Caki2 (cell line): Measurements from ENCODE around the gene DDX1. TPM values are rescaled to one million over a fixed set of nuclear protein-coding genes. Genes with fewer than 3 reads are reported as not detected.
"Not testable (repeated sequence)": the region's sequence is repeated elsewhere in the genome, so short reads cannot be mapped to it uniquely, and the experiment has no call there.

Experiments used
- DNase-seq: peaks from one replicate; pipeline ENCODE4 v3.0.0-alpha.2; 2015; ENCODE audit warnings: low read depth
- in situ Hi-C: cut with HindIII; loops from 2 replicates; pipeline ENCODE4 v1.10.0; 2016; ENCODE audit warnings: low sequenced_read_pairs, low pct_unique_long_range_greater_than_20kb, mixed read lengths
- total RNA-seq: library from RNA; depleted of rRNA; stranded (reverse); fragments of >200 nt; shearing (Covaris generic); gene quantifications from 2 replicates; pipeline ENCODE4 v1.2.3, GENCODE V29; 2014; ENCODE audit warnings: low replicate concordance; rRNA removed

DDX1 gene
- total RNA-seq, 1 experiment from 2014 or later = 91.0 TPM

DNA sequence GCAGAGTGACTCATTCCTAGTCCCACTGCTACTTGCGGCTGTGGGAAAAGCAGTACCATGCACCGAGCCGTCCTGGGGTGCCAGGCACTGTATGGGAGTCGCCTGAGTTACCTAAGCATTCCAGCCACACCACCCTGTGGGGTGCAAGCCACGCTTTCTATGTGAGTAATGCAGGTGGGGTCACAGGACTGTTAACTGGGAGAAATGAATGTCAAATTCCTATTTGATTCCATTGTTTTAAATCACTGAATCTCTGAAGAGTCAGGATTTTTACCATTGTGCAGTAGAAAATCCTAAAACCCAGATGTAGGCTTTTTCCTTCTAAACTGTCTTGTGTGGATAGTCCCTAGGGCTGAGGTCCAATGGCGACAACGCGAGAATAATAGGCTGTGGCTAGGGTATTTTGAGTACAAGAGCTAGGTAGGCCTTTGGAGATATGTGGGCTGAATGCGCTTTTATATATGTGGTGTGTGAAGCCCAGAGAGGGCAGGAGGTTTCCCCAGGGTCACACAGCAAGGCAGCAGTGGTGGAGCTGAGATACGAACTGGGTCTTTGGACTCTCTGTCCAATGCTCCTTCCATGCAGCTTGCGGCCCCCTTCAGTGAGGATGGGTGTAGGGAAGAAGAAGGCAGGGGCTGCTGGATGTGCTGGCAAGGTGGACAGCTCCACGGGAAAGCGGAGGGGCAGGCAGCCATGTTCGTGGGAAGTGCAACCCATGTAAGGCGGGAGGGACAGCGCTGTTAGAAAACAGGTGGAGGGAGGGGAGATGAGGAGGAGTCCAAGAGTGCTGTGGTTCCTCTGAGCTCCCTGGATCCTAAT, 83.2 kb downstream of the DDX1 start:
- in situ Hi-C loops = no loop called here
- peak; percentile 66 for DNase-seq

DNA sequence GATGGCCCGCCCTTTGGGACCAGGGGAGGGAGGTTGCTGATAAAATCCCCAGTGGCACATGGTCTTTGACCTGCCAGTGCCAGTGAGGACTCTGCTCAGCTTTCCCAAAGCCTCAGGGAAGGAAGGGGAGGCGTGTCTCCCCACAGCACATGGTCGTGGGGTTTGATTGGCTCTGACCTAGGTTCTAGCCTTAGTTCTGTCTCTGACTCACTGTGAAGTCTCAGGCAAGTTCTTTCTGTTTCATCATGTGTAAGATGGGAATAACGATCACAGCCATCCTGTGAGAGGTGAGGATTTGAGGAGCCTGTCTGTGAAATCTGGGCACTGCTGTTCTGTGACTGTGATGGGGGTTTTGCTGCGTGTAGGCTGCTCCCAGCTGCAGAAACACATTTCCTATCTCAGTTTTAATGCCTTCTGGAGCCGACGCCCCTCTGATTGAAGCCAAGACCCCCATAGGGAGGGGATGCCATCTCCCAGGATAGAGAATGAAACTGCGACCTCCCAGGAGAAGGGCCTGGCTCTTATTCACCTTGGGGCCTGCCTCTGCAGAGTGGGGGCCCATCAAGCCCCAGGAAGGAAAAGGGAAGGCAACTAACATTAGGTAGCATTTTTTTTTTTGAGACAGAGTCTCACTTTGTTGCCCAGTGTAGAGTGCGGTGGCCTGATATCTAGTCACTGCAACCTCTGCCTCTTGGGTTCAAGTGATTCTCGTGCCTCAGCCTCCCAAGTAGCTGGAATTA, 84.0 kb downstream of the DDX1 start:
- in situ Hi-C loops = no loop called here
- peak; percentile 43 for DNase-seq

DNA sequence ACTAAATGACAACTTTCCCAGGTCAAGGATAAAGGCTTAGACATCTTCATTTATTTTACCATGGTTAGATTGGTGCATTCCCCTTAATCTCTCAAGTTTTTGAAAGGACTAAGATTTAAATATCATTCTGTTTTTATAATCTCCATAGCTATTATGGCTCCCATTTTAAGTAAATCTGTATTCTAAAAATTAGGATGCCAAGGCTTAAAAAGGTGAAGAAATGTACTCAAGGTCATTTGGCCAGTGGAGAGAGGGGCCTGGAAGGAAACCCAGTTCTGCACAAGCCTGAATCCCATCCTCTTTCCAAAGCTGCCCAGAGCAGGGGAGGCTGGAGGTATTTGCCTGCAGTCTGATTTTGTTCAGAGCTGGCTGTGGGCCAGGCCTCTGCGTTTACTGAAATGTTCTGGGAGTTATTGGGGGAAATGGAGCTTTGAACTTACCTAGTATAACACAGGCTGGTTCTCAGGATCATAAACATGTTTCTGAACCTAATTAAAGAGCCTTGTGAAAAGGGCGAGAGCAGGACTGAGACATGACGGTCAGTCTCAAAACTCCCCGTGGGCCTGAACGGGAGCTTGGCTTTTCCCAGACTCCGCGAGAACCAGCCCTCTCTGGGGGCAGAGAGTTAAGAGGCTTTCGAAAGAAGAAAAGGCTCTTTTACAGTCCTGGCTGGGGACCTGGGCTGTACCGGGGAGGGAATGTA, 85.6 kb downstream of the DDX1 start:
- no peak for DNase-seq
- in situ Hi-C loops = no loop called here

DNA sequence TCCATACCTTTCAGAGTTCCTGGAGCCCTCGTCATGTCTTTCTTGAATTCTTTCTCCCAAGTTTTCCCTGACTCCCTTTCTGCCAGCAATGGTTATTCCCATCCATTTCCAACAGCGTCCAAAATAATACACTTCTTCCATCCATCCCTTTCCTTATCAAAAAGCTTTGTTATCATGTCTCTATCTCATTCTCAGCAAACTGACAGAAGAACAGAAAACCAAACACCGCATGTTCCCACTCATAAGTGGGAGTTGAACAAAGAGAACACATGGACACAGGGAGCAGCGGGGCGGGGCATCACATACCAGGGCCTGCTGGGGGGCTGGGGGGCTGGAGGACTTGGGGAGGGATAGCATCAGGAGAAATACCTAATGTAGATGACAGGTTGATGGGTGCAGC, 86.7 kb downstream of the DDX1 start:
- in situ Hi-C loops = no loop called here

DNA sequence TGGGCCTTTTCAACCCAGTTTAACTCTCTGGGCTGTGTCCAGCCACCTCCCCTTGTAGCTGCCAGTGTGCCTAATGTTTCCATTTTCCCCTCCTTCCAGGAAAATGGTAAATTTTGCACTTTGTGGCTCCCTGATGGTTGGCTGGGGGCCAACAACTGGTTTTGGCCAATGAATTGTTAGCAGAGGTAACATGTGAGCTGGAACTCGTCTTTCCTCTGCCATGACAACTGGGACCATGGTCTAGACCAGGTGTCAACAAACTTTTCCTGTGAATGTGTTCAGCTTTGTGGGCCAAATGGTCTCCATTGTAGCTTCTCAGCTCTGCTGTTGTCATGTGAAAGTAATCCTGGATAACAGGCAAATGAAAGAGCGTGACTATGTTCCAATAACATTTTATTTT, 87.2 kb downstream of the DDX1 start:
- in situ Hi-C loops = no loop called here
- no peak for DNase-seq

More for the DNA sequence above, 86.7 kb downstream of the DDX1 start:
- DNase-seq = no peak

DNA sequence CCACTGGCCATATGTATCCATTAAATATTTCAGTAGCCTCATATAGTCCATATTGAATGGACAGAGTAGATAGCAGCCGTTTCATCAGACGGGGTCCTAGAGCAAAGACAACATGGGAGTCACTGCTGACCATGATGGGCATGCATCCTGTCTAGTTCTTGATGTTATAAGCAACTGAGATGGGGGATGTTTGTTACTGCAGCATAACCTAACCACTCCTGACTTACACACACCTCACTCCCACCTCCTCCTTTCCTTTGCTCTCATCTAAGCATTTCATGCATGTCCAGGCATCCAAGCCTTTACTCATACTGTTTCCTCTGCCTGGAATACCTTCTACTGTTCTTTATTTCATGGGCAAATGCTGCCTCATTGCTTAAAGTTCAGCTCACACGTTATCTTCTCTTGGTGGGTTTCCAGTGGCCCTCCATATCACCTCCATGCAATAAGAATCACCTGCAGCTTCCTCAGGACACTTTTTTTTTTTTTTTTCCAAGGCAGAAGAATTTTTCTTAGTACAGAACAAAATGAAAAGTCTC, 87.8 kb downstream of the DDX1 start:
- DNase-seq = no peak
- in situ Hi-C loops = no loop called here

DNA sequence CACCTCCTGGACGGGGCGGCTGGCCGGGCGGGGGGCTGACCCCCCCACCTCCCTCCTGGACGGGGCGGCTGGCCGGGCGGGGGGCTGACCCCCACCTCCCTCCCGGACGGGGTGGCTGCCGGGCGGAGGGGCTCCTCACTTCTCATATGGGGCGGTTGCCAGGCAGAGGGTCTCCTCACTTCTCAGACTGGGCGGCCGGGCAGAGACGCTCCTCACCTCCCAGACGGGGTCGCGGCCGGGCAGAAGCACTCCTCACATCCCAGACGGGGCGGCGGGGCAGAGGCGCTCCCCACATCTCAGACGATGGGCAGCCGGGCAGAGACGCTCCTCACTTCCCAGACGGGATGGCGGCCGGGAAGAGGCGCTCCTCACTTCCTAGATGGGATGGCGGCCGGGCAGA, 88.5 kb downstream of the DDX1 start:
- DNase-seq, in situ Hi-C loops: not testable (repeated sequence)

Other genes starting within 250 kb of the DDX1 start
- gene NBAS, start 30.5 kb upstream of the DDX1 start, total RNA-seq = 19.7 and 28.8 TPM in 2 replicates